Prostate gland (tissue), 2 donors: ENCODE data around the gene TTLL12. TPM values are rescaled to one million over a fixed set of nuclear protein-coding genes. Genes with fewer than 3 reads are reported as not detected.
A peak's percentile ranks its signal among the peaks of the same experiment; 100 is the strongest.
"Not testable (repeated sequence)": the region's sequence is repeated elsewhere in the genome, so short reads cannot be mapped to it uniquely, and the experiment has no call there.

Source experiments
- DNase-seq: peaks from one replicate; pipeline ENCODE4 v3.0.0-alpha.2; 2019; ENCODE audit warnings: low spot score
- H3K27ac ChIP-seq, 2 donors: fragments of 200-600 bp; sonication (generic); 2 replicates each; pipeline ENCODE4 v1.5.1; 2017 to 2019
- H3K27me3 ChIP-seq: fragments of 200-600 bp; sonication (generic); replicated peaks from 2 replicates; pipeline ENCODE4 v1.5.1; 2019; ENCODE audit not compliant: insufficient read depth
- H3K36me3 ChIP-seq, 2 donors: fragments of 200-600 bp; sonication (generic); 1 replicate in 1 of 2; 2 replicates in 1 of 2; pipeline versions ENCODE4 v1.5.1 to v1.8.1; 2017 to 2019
- H3K4me1 ChIP-seq: fragments of 200-600 bp; sonication (generic); replicated peaks from 2 replicates; pipeline ENCODE4 v1.5.1; 2019
- H3K4me3 ChIP-seq, 2 donors: fragments of 200-600 bp; sonication (generic); 2 replicates each; pipeline ENCODE4 v1.5.1; 2017 to 2019
- H3K9me3 ChIP-seq: fragments of 200-600 bp; sonication (generic); 2 replicates; pipeline ENCODE4 v1.5.1; 2017
- POLR2A ChIP-seq: fragments of 450-650 bp; IDR thresholded peaks from one replicate; pipeline ENCODE4 v1.6.1; 2016; ENCODE audit warnings: antibody characterized with exemption, mild to moderate bottlenecking
- POLR2AphosphoS5 ChIP-seq: sonication (generic); formaldehyde crosslinking; IDR thresholded peaks from one replicate; pipeline ENCODE4 v1.6.1; 2017; ENCODE audit warnings: antibody characterized with exemption
- WGBS: methylation state at CpG from one replicate; pipeline ENCODE4 v1.1.5; 2018; 5-methylcytosine and 5-hydroxymethylcytosine counted together
- intact Hi-C: fragments of 100-400 bp; cut with DNase I; formaldehyde crosslinking; loops from one replicate; pipeline ENCODE4 v1.14.2; 2022
- total RNA-seq, 2 donors: library from RNA; depleted of rRNA; stranded (reverse); fragments of >200 nt; gene quantifications; one replicate each; pipeline ENCODE4 v1.1.0, GENCODE V29; 2016
- TF ChIP-seq, protein P1 (sequence below), 4 experiments: fragments of 200-600 bp in 2 of 4; fragments of 450-650 bp in 2 of 4; sonication (generic) in 2 of 4; IDR thresholded peaks; 1 replicate in 3 of 4; 2 replicates in 1 of 4; pipeline ENCODE4 v1.5.1; 2016 to 2019; ENCODE audit warnings: antibody characterized with exemption in 4 of 4, mild to moderate bottlenecking in 2 of 4, moderate library complexity in 2 of 4

Gene TTLL12
- total RNA-seq, 2 donors from 2014 or later = 62.5 to 118 TPM

DNA sequence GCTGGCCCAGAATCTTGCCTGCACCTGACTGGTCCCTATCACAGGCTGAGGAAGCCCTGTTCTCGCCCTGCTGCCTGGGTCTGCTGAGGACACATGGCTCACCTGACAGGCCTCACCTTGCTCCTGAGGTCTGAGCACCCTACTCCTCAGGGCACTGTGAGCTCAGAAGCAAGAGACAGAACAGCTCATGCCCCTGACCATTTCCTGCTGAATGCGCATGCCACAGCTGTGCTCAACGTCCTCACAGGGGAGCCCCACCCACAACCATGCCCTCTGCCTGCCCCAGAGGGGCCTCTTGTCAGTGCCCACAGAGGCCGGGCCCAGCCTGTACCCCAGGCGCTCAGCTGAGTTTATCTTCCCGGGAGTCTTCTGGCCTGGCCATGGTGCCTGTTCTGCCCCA lies 38.4 kb downstream of the TTLL12 start:
- no peak overlapping the region for H3K27ac ChIP-seq
- H3K36me3 ChIP-seq = no peaks in the 10 kb centered on the region
- H3K27me3 ChIP-seq = no peaks in the 10 kb centered on the region
- WGBS = 62% methylated on average over 5 of the region's 6 CpGs
- H3K4me1 ChIP-seq = peaks cover 19% of the 10 kb centered on the region
- no peak overlapping the region for H3K4me3 ChIP-seq
- intact Hi-C loops = no loop called here
- TF ChIP-seq POLR2AphosphoS5 = no peak
- TF ChIP-seq POLR2A = no peak
- TF ChIP-seq, protein P1, sequence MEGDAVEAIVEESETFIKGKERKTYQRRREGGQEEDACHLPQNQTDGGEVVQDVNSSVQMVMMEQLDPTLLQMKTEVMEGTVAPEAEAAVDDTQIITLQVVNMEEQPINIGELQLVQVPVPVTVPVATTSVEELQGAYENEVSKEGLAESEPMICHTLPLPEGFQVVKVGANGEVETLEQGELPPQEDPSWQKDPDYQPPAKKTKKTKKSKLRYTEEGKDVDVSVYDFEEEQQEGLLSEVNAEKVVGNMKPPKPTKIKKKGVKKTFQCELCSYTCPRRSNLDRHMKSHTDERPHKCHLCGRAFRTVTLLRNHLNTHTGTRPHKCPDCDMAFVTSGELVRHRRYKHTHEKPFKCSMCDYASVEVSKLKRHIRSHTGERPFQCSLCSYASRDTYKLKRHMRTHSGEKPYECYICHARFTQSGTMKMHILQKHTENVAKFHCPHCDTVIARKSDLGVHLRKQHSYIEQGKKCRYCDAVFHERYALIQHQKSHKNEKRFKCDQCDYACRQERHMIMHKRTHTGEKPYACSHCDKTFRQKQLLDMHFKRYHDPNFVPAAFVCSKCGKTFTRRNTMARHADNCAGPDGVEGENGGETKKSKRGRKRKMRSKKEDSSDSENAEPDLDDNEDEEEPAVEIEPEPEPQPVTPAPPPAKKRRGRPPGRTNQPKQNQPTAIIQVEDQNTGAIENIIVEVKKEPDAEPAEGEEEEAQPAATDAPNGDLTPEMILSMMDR (IDR thresholded peaks at IDR 0.05) = no peak
- no peaks in the 10 kb centered on the region for H3K9me3 ChIP-seq
- no peak for DNase-seq

DNA sequence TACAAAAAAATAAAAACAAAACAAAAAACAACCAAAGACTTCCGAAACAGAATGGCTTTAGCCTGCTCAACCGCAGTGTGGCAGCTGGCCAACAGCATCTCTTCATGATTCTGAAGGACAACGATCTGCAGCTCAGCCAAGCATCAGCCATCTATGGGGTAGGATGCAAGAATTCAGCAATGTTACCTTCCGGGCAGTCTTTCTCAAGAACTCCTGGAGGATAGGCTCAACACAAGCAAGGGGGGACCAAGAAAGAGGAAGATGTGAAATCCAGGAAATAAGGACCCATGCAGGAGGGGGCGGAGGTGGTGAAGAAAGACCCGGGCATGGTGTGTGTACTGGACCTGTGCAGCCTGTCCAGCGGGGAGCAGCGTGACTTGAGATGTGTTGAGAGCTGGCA lies 39.1 kb downstream of the TTLL12 start:
- DNase-seq = no peak
- Histone ChIP-seq H3K27ac (no peak overlapping the region), H3K4me3 (no peak overlapping the region), H3K36me3 (no peaks in the 10 kb centered on the region), H3K27me3 (no peaks in the 10 kb centered on the region), H3K4me1 (peaks cover 21% of the 10 kb centered on the region), H3K9me3 (no peaks in the 10 kb centered on the region)
- TF ChIP-seq POLR2AphosphoS5 = no peak
- TF ChIP-seq, protein P1 (IDR thresholded peaks at IDR 0.05) = no peak
- no peak for TF ChIP-seq POLR2A
- 68% methylated on average over 8 of the region's 8 CpGs for WGBS
- intact Hi-C loops = no loop called here

- H3K36me3 ChIP-seq, intact Hi-C loops, H3K27me3 ChIP-seq, H3K9me3 ChIP-seq, H3K27ac ChIP-seq, H3K4me3 ChIP-seq, DNase-seq: not testable (repeated sequence)
- WGBS = 83% methylated on average over 15 of the region's 15 CpGs
- peaks cover 26% of the 10 kb centered on the region for H3K4me1 ChIP-seq
These were observed 40.6 kb downstream of the TTLL12 start for GRCh38 chr22:43146332-43146731.

GRCh38 chr22:43145371-43145770 lies 41.6 kb downstream of the TTLL12 start:
- Histone ChIP-seq H3K4me1 (peaks cover 22% of the 10 kb centered on the region), H3K27ac (peak overlapping the region; percentile 74 to 82)
- H3K9me3 ChIP-seq, H3K27me3 ChIP-seq, H3K36me3 ChIP-seq, H3K4me3 ChIP-seq, DNase-seq, intact Hi-C loops: not testable (repeated sequence)
- WGBS = 66% methylated on average over 8 of the region's 8 CpGs

DNA sequence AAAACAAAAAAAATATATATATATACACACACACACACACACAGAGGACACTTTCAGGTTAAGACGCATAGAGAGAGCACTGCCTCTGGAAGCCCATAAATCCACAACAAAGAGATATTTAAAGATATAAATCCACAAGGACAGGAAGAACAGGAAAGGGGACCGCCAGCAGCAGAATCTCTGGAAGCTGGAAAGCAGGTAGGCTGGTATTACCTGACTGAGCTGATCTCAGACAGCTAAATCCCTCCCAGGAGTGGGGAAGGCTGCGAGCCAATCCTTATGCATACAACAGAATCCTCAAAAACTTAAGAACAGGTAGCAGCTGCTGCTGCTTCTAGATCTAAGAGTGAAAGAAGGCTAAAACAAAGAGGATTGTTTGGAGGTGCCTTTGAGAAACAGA lies 42.0 kb downstream of the TTLL12 start:
- Histone ChIP-seq H3K4me1 (peaks cover 22% of the 10 kb centered on the region), H3K36me3 (no peaks in the 10 kb centered on the region), H3K4me3 (peak overlapping the region in 1 of 2 donors; percentile 8), H3K27me3 (no peaks in the 10 kb centered on the region), H3K27ac (peak overlapping the region; percentile 74 to 82), H3K9me3 (no peaks in the 10 kb centered on the region)
- no peak for TF ChIP-seq POLR2A
- peak; percentile 85 for TF ChIP-seq POLR2AphosphoS5
- WGBS = 43% methylated on average over 3 of the region's 3 CpGs
- intact Hi-C loops = no loop called here
- DNase-seq = peak; percentile 86

DNA sequence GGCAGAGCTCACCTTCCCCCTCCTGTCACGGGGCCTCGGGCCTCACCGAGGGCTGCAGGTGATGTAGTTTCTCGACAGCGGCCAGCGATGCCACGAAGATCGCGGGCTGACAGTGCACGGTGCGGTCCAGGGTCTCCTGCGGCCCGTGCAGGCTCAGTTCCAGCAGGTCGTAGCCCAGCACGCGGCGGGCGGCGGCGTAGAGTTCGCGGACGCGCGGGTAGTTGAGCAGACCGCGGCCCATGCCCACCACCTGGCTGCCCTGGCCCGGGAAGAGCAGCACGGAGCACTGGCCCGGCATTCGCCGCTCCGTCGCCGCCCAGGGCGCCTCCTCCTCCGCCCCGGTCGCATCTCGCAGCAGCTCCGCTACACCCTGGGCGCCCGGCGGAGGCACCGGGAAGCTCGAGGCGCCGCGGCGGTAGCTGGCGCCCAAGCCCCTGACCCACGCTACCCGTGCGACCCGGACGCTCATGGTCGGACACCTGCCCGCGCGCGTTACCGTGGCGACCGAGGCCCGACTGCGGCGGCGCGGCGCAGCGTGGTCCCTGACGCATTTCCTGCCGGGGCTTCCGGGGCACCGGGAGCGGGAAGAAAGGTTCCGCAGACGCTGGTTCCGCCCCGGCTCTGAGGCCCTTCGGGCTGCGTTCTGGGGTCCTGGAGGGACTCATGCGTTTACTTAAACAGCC lies 43.9 kb downstream of the TTLL12 start, which contains the start of gene MCAT:
MCAT (minus strand) TSS at position 519 of the 683 bp plus-strand sequence; CDS start at position 469, 50 bp downstream.
- intact Hi-C loops = no loop called here
- H3K36me3 ChIP-seq = peaks cover 0 to 8% of the 10 kb centered on the region in 2 donors
- TF ChIP-seq POLR2A (peak; percentile 57), POLR2AphosphoS5 (peak; percentile 90)
- TF ChIP-seq, protein P1 (IDR thresholded peaks at IDR 0.05) = peak in 2 of 4 experiments; percentile 14 to 22
- peak within 1 kb of the TSS; percentile 79 to 95 for H3K4me3 ChIP-seq
- H3K27ac ChIP-seq = peak within 1 kb of the TSS; percentile 77 to 82
- under 1% methylated on average over 58 of the region's 83 CpGs for WGBS
- peak; percentile 75 for DNase-seq
- H3K9me3 ChIP-seq = no peaks in the 10 kb centered on the region
- H3K4me1 ChIP-seq = peaks cover 22% of the 10 kb centered on the region
- H3K27me3 ChIP-seq = no peaks in the 10 kb centered on the region
